GM19240 (cell line): ENCODE measurements around the gene PGGHG.

Experiments
- DNase-seq: peaks from one replicate; pipeline ENCODE4 v3.0.0; 2011; ENCODE audit warnings: low spot score; ENCODE audit not compliant: insufficient read length

The PGGHG gene

DNA sequence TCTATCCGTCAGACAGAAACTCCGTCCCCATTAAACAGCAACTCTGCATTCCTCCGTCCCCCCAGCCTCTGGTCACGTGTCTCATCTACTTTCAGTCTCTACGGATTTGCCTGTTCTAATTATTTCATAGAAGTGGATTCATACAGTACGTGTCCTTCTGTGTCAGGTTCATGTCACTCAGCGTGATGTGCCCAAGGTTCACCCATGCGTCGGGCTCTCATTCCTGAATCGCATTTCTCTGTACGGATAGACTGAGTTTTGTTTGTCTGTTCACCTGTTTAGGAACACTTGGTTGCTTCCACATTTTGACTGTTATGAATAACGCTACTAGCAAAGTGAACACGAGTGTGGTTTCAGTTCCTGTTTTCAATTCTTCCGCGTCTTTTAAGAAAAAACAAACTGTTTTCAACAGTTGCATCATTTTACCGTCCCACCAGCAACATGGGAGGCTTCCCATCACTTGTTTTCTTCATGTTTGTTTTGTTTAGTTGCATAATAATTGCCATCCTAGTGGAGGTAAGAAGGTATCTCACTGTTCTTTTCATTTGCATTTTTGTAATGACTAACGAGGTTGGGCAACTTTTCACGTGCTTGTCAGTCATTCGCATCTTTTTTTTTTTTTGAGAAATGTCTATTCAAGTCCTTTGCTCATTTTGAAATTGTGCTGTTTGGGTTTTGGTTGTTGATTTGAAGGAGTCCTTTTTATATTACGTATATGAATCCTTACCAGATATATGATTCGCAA, 19.6 kb upstream of the PGGHG start:
- DNase-seq: no peak

DNA sequence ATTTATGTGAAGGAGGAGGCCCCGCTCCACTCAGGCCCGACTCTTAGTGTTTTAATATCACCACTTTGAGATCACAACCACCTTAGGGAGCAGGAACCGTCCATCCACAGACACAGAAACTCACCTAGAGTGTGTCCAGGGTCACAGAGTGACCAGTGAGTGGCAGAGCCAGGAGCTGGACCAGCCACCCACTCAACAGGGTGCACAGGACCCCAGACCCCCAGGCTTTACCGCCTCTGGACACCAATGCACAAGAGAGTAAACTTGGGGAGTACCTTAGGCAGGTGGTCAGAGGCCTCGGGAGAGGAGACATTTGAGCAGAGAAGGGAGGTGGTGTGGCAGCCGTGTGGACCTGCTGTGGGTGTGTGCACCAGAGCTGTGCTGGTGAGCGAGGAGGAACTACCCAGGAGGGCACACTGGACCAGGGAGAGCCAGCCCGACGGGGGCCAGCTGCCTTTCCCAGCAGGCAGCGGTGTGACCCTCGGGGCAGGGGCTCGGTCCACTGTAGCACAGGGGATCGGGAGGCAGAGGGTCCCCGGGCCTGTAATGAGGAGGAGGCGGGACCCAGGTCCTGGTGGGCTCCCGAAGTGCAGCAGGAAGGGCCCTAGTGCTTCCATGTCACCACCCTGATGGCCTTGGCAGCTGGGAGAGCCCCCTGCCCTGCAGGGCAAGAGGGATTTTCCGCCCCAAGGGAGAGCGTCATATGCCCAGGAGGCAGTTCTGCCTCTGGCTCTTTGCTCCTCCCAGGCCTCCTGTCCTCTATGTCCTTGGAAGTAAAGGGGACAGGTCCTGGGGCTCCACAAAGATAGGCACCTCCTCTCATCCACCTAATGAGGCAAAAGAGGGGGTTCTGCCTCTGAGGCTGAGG, 18.2 kb upstream of the PGGHG start:
- no peak for DNase-seq

DNA sequence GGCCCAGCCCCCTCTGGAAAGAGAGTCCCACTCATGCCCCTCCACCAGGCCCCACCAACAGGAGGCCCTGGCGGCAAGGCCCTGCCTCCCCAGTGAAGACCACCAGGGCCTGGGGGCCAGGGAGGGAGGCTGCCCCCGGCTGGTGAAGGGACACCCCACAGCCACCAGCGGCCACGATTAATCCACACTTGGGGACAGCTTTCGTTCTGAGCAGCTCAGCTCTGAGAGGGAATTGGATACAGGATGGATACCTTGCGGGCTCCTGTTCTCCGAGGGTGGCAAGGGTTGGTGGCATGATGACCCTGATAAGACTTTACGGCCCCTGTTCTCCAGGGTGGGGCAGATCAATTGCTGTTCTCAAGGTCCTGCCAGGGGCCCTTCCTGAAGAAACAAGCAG, 17.6 kb upstream of the PGGHG start:
- no peak for DNase-seq

DNA sequence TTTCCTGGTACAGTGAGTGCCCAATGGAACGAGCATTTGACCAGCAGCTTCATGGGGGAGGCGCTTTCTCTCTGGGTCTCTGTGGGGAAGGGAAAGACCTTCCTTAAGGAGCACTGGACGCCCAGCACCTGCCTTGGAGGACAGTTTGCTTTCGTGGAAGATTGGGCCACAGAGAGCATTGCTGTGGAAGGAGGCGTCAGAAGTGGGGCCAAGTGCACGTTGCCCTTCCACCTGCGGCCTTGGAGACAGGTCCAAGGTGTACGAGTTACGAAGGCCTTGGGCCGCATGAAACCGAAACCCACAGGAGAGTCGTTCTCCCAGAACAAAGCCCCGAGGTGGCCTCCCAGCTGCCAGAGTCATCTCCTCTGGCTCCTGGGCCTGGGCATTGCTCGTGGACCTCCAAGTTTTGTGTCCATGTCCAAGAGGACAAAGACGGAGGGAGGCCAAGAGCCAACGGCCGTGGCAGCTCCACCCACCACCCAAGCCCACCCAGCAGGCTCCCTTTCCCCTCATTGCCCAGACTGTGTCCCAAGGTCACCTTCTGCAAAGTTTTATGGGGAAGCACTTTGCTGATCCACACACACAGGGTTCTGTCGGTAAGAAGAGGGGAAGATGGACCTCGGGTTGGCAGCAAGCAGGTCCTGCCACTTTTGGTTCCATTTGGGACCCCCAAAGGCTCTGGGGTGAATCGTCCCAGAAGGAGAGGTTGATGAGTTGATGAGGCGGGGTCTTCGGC, 16.6 kb upstream of the PGGHG start:
- no peak for DNase-seq

DNA sequence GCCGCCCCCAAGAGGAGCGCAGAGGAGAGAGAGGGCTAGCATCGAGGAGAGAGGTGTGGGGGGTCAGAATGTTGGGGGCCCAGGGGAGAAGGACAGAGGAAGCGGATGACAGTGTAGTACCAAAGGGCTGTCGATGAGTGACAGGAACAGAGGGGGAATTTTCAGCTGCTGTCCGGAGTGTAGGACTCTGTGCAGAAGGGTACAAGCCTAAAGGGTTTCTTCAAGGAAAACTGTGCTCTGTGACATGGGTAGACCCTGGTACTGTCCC, 16.1 kb upstream of the PGGHG start:
- DNase-seq: no peak

GRCh38 chr11:276219-276618, 12.7 kb upstream of the PGGHG start:
- DNase-seq: no peak

DNA sequence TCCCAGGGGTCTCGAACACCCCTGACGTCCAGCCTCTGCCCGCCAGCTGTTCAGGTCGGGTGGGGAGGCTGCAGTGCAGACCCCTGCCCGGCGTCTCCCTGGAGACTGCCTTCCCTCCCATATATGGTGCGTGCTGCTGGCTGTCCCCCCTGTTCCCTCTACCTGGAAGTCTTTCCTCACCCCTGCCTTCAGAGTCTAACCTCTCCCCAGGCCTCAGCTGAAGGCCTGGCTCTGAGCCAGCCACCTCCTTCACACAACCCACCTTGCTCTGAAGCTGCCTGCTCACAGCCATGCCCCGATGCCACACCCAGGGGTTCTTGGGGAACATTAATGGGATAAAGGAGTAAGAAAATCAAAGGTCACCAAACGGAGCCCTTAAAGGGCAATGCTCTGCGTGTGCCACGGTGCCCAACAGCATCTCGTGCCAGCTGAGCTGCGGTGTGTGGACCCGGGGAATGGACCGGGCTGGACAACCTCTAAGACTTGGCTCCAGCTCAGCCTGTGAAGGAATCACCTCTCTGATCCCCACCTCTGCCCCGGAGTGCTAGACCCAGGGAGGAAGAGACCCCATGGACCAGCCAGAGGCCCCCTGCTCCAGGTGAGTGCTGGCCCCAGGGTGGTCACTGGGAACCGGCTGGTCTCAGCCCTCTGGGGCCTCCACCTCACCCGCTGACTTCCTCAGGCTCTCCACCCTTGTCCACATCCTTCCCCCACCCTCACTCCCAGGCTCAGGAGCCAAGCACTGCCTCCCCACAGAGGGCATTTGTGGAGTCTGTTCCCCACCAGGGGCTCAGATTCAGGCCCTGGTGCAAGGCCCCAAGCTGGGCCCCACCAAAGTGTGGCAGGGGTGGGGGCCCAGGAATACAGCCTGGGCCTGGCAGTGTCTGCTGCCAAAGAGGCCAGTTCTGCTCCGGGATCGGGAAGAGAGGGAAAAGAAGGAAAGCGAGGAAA, 10.7 kb upstream of the PGGHG start, which contains the start of gene NLRP6:
Gene NLRP6, plus strand, starts transcription at position 407 of the 951 bp plus-strand sequence. Its CDS starts 163 bp downstream, at position 570.
- no peak for DNase-seq

GRCh38 chr11:279040-279965, 9.6 kb upstream of the PGGHG start:
- DNase-seq: no peak

DNA sequence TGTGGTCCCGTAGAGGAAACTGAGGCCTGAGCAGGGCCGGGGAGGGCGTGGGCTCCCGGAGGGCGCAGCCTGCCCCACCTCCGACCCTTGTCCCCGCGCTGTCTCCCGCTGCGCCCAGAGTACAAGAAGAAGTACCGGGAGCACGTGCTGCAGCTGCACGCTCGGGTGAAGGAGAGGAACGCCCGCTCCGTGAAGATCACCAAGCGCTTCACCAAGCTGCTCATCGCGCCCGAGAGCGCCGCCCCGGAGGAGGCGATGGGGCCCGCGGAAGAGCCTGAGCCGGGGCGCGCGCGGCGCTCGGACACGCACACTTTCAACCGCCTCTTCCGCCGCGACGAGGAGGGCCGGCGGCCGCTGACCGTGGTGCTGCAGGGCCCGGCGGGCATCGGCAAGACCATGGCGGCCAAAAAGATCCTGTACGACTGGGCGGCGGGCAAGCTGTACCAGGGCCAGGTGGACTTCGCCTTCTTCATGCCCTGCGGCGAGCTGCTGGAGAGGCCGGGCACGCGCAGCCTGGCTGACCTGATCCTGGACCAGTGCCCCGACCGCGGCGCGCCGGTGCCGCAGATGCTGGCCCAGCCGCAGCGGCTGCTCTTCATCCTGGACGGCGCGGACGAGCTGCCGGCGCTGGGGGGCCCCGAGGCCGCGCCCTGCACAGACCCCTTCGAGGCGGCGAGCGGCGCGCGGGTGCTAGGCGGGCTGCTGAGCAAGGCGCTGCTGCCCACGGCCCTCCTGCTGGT, 8.8 kb upstream of the PGGHG start:
- no peak for DNase-seq

DNA sequence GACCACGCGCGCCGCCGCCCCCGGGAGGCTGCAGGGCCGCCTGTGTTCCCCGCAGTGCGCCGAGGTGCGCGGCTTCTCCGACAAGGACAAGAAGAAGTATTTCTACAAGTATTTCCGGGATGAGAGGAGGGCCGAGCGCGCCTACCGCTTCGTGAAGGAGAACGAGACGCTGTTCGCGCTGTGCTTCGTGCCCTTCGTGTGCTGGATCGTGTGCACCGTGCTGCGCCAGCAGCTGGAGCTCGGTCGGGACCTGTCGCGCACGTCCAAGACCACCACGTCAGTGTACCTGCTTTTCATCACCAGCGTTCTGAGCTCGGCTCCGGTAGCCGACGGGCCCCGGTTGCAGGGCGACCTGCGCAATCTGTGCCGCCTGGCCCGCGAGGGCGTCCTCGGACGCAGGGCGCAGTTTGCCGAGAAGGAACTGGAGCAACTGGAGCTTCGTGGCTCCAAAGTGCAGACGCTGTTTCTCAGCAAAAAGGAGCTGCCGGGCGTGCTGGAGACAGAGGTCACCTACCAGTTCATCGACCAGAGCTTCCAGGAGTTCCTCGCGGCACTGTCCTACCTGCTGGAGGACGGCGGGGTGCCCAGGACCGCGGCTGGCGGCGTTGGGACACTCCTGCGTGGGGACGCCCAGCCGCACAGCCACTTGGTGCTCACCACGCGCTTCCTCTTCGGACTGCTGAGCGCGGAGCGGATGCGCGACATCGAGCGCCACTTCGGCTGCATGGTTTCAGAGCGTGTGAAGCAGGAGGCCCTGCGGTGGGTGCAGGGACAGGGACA, 8.0 kb upstream of the PGGHG start:
- no peak for DNase-seq

DNA sequence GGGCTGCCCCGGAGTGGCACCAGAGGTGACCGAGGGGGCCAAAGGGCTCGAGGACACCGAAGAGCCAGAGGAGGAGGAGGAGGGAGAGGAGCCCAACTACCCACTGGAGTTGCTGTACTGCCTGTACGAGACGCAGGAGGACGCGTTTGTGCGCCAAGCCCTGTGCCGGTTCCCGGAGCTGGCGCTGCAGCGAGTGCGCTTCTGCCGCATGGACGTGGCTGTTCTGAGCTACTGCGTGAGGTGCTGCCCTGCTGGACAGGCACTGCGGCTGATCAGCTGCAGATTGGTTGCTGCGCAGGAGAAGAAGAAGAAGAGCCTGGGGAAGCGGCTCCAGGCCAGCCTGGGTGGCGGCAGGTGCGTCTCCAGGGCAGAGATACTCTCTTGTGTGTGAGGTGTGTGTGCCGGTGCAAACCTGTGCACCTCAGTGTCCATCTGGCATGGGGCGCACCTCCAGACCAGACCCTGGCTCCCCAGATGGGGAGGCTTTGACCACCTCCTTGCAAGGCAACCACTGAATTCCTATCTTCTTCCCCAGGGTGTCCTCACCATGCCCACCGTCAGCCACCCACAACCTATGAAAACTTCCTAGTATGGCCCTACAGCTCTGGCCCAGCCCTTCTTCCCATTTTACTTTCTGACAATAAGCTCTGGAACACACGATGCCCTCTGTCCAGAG, 7.3 kb upstream of the PGGHG start:
- DNase-seq: no peak

GRCh38 chr11:282171-282570, 6.8 kb upstream of the PGGHG start:
- no peak for DNase-seq

GRCh38 chr11:282630-283360, 6.1 kb upstream of the PGGHG start:
- DNase-seq: no peak

GRCh38 chr11:283405-284104, 5.4 kb upstream of the PGGHG start:
- DNase-seq: no peak

DNA sequence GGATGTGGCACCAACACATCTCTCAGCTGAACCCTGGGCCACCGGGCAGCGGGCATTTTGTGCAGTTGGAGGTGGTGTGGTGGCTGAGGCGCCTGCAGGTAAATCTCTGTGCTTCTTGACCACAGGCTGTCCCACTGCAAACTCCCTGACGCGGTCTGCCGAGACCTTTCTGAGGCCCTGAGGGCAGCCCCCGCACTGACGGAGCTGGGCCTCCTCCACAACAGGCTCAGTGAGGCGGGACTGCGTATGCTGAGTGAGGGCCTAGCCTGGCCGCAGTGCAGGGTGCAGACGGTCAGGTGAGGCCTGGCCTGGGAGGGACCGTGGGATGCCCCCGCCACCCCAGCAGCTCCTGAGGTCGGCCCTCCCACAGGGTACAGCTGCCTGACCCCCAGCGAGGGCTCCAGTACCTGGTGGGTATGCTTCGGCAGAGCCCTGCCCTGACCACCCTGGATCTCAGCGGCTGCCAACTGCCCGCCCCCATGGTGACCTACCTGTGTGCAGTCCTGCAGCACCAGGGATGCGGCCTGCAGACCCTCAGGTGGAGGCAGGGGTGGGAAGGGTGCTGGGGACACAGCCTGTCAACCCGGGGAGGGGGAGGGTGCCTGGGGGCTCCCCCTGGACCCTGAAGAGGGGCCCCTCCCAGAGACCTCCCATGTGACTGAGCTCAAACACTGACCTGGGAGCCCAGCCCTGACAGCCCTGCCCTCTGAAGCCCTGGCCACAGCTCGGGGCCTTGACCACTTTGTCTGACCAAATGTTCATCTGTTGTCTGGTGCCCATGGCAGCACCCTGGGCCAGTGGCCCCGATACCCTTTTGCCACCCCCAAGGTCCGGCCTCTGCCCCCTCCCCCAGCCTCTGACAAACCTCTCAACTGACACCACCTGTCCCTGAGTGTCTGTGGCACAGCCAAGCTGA, 4.6 kb upstream of the PGGHG start:
- no peak for DNase-seq
